Pancreas (tissue), 10 donors: ENCODE measurements around the gene MESP1. TPM values are rescaled to one million over a fixed set of nuclear protein-coding genes. Genes with fewer than 3 reads are reported as not detected.

Source experiments
- ATAC-seq, 4 donors: fragments of 200-7000 bp; cut with Tn5 transposase; one replicate each; pipeline versions ENCODE4 v1.8.0 to v1.9.1; 2020; ENCODE audit warnings: mild to moderate bottlenecking in 4 of 4, moderate library complexity in 4 of 4
- DNase-seq, 6 donors: peaks; one replicate each; pipeline ENCODE4 v3.0.0-alpha.2; 2020
- FAIRE-seq: peaks from 2 replicates; lab custom pipeline; 2012; peaks lifted over from hg19 to GRCh38; lab: Jason Lieb, UNC
- H3K27ac ChIP-seq, 4 donors: fragments of 200-600 bp; sonication (generic); 1 replicate in 3 of 4; 2 replicates in 1 of 4; pipeline versions ENCODE4 v1.5.0 to v1.8.0; 2020
- H3K27me3 ChIP-seq, 4 donors: fragments of 200-600 bp; one replicate each; pipeline ENCODE4 v1.8.0; 2021
- H3K36me3 ChIP-seq, 3 donors: fragments of 200-600 bp; sonication (generic) in 1 of 3; one replicate each; pipeline versions ENCODE4 v1.5.0 to v1.8.0; 2020 to 2021
- H3K4me1 ChIP-seq, 3 donors: fragments of 200-600 bp; one replicate each; pipeline ENCODE4 v1.8.0; 2021
- H3K4me3 ChIP-seq, 4 donors: fragments of 200-600 bp; sonication (generic) in 2 of 4; one replicate each; pipeline versions ENCODE4 v1.5.0 to v1.8.0; 2020 to 2021
- H3K9me3 ChIP-seq, 4 donors: fragments of 200-600 bp; one replicate each; pipeline ENCODE4 v1.8.0; 2021
- CTCF ChIP-seq, 4 donors: fragments of 200-600 bp; sonication (generic) in 3 of 4; IDR thresholded peaks; one replicate each; pipeline versions ENCODE4 v1.5.0 to v1.8.0; 2021; ENCODE audit warnings: antibody characterized with exemption in 4 of 4
- WGBS, 2 donors: extraction: QIAGEN DNeasy Blood & Tissue Kit; methylation state at CpG; one replicate each; pipeline ENCODE4 v1.1.7; 2013; 5-methylcytosine and 5-hydroxymethylcytosine counted together
- intact Hi-C, 3 donors: fragments of 100-400 bp; cut with DNase I; formaldehyde crosslinking; loops; one replicate each; pipeline versions ENCODE4 v1.11.1 to v1.14.2; 2022
- polyA plus RNA-seq, 2 donors: library from polyadenylated mRNA; stranded (reverse); fragments of 200-250 nt; gene quantifications; one replicate each; pipeline ENCODE4 v1.2.3, GENCODE V29; 2013
- total RNA-seq, 6 donors: library from RNA; stranded (reverse); fragmentation: NEBNext Ultra II Directional in 4 of 6; extraction: Animal tissue kit (Norgen Biotek cat#: 25700) in 4 of 6; gene quantifications; one replicate each; pipeline versions ENCODE4 v1.2.1 to v1.2.4, GENCODE V29; 2021 to 2023
- donor health status: healthy with polysubstance abuse.
- donor health status: DM: no; HTN: no; CAD: no; lungs with moderate emphysema.
- donor health status: DM: no; HTN: no; CAD: no.
- donor health status: control.
- donor health status: control.
- donor health status: Bipolar disorder and iron deficiency.
- donor health status: DM: yes; HTN: yes; CAD: no.
- donor health status: DM: no; HTN: no; CAD: no.
- donor health status: DM: no; HTN: no; CAD: no.
- donor health status: DM: yes; HTN: yes; CAD: no.

The MESP1 gene
- total and polyA plus RNA-seq, 8 donors, result 1.1 to 4.0 (median 2.3) TPM

- H3K4me1 ChIP-seq, result peaks cover 11 to 13% (median 13%) of the 10 kb centered on the region in 3 donors
- TF ChIP-seq CTCF (IDR thresholded peaks at IDR 0.05), result no peak
- 85 to 91% methylated on average over 7 of the region's 7 CpGs for WGBS, 2 donors
- no peaks in the 10 kb centered on the region for H3K9me3 ChIP-seq
- no peaks in the 10 kb centered on the region for H3K27me3 ChIP-seq
- DNase-seq (no peak), FAIRE-seq (no peak), ATAC-seq (no peak)
- intact Hi-C loops, result loop anchor here in 1 of 3 donors (10.0 kb wide), 1 partner anchor 121 kb away; no protein-coding TSS in a partner anchor
- H3K4me3 ChIP-seq, result no peak overlapping the region
- no peak overlapping the region for H3K27ac ChIP-seq
- H3K36me3 ChIP-seq, result no peaks in the 10 kb centered on the region
Observed at GRCh38 chr15:89753855-89754254, 2.8 kb upstream of the MESP1 start.

- Histone ChIP-seq H3K4me3 (peak overlapping the region in 2 of 4 donors; percentile 57 to 67), H3K27ac (peak overlapping the region; percentile 64 to 80 (median 72)), H3K4me1 (peaks cover 9 to 13% (median 11%) of the 10 kb centered on the region in 3 donors), H3K27me3 (no peaks in the 10 kb centered on the region), H3K36me3 (no peaks in the 10 kb centered on the region), H3K9me3 (no peaks in the 10 kb centered on the region)
- ATAC-seq (peak; percentile 64 to 70 (median 69)), FAIRE-seq (no peak), DNase-seq (peak; percentile 83 to 96 (median 92))
- intact Hi-C loops, result loop anchor here in 1 of 3 donors (10.0 kb wide), 1 partner anchor 123 kb away; no protein-coding TSS in a partner anchor
- 8 to 20% methylated on average over 5 of the region's 5 CpGs for WGBS, 2 donors
- TF ChIP-seq CTCF (IDR thresholded peaks at IDR 0.05), result no peak
Observed at GRCh38 chr15:89751748-89752147, 699 bp upstream of the MESP1 start.

GRCh38 chr15:89749951-89750559 lies 994 bp downstream of the MESP1 start:
- no peak for FAIRE-seq
- peak overlapping the region; percentile 33 to 67 (median 56) for H3K4me3 ChIP-seq
- intact Hi-C loops, result loop anchor here in 1 of 3 donors (10.0 kb wide), 1 partner anchor 125 kb away; no protein-coding TSS in a partner anchor
- ATAC-seq, result peak; percentile 9 to 39 (median 22)
- no peaks in the 10 kb centered on the region for H3K36me3 ChIP-seq
- DNase-seq, result peak in 4 of 6 donors; percentile 48 to 86 (median 64)
- no peaks in the 10 kb centered on the region for H3K9me3 ChIP-seq
- no peaks in the 10 kb centered on the region for H3K27me3 ChIP-seq
- H3K4me1 ChIP-seq, result peaks cover 5 to 13% (median 11%) of the 10 kb centered on the region in 3 donors
- WGBS, 2 donors, result 4 to 6% methylated on average over 36 to 41 of the region's 41 CpGs
- peak overlapping the region in 3 of 4 donors; percentile 64 to 80 (median 72) for H3K27ac ChIP-seq
- no peak for TF ChIP-seq CTCF (IDR thresholded peaks at IDR 0.05)

GRCh38 chr15:89749526-89749925 lies 1.5 kb downstream of the MESP1 start:
- Histone ChIP-seq H3K4me3 (peak overlapping the region in 2 of 4 donors; percentile 57 to 67), H3K9me3 (no peaks in the 10 kb centered on the region), H3K27ac (no peak overlapping the region), H3K36me3 (no peaks in the 10 kb centered on the region), H3K27me3 (no peaks in the 10 kb centered on the region), H3K4me1 (peaks cover 5 to 13% (median 11%) of the 10 kb centered on the region in 3 donors)
- TF ChIP-seq CTCF (IDR thresholded peaks at IDR 0.05), result no peak
- ATAC-seq, result no peak
- DNase-seq, result no peak
- no peak for FAIRE-seq
- intact Hi-C loops, result no loop called here
- WGBS, 2 donors, result 68 to 70% methylated on average over 4 of the region's 4 CpGs

- ATAC-seq, result no peak
- Histone ChIP-seq H3K27me3 (no peaks in the 10 kb centered on the region), H3K4me3 (no peak overlapping the region), H3K36me3 (no peaks in the 10 kb centered on the region), H3K27ac (no peak overlapping the region), H3K4me1 (peaks cover 5 to 13% (median 11%) of the 10 kb centered on the region in 3 donors), H3K9me3 (no peaks in the 10 kb centered on the region)
- 91 to 92% methylated on average over 7 of the region's 7 CpGs for WGBS, 2 donors
- DNase-seq, result no peak
- FAIRE-seq, result no peak
- no peak for TF ChIP-seq CTCF (IDR thresholded peaks at IDR 0.05)
- intact Hi-C loops, result no loop called here
Observed at GRCh38 chr15:89749054-89749453, 2.0 kb downstream of the MESP1 start.
